PC-9 (cell line): ENCODE measurements around the gene RIMBP2. TPM values are rescaled to one million over a fixed set of nuclear protein-coding genes. Genes with fewer than 3 reads are reported as not detected.

ENCODE experiments used
- BruUV-seq: library from RNA; stranded (reverse); fragments of 400-500 nt; replicated peaks from 2 replicates; lab custom pipeline; 2021; lab: Mats Ljungman, UMichigan
- CTCF ChIA-PET: fragments of 300-600 bp; sonication (Branson Sonifier 250); formaldehyde crosslinking; loops from one replicate; lab custom pipeline; 2022; ENCODE audit warnings: antibody characterized with exemption; lab: Charles Lee
- POLR2A ChIA-PET: fragments of 300-600 bp; sonication (Branson Sonifier 250); formaldehyde crosslinking; loops from one replicate; lab custom pipeline; 2022; ENCODE audit warnings: antibody characterized with exemption; ENCODE audit not compliant: unreplicated experiment; lab: Charles Lee
- DNase-seq, 2 experiments: peaks; one replicate each; pipeline versions ENCODE4 v3.0.0 to v3.0.0-alpha.2; 2015 to 2022; ENCODE audit warnings: mixed read lengths in 1 of 2
- H2AFZ ChIP-seq: fragments of 200-600 bp; sonication (generic); 2 replicates; pipeline ENCODE4 v1.8.1; 2017; ENCODE audit warnings: antibody characterized with exemption
- H3F3A ChIP-seq: fragments of 200-600 bp; sonication (generic); 2 replicates; pipeline ENCODE4 v1.8.1; 2017; ENCODE audit warnings: antibody characterized with exemption, mild to moderate bottlenecking, low read depth; ENCODE audit not compliant: insufficient read depth
- H3K27ac ChIP-seq: fragments of 200-600 bp; sonication (generic); 2 replicates; pipeline ENCODE4 v1.6.1; 2016; ENCODE audit warnings: mixed run types
- H3K27me3 ChIP-seq: fragments of 200-600 bp; sonication (generic); 2 replicates; pipeline ENCODE4 v1.6.1; 2016; ENCODE audit warnings: low read depth, mixed run types; ENCODE audit not compliant: insufficient read depth
- H3K36me3 ChIP-seq: fragments of 200-600 bp; sonication (generic); 2 replicates; pipeline ENCODE4 v1.6.1; 2016; ENCODE audit warnings: low read depth, mixed run types
- H3K4me1 ChIP-seq: fragments of 200-600 bp; sonication (generic); replicated peaks from 2 replicates; pipeline ENCODE4 v1.6.1; 2016; ENCODE audit warnings: mixed run types; ENCODE audit not compliant: insufficient read depth
- H3K4me2 ChIP-seq: fragments of 200-600 bp; sonication (generic); 2 replicates; pipeline ENCODE4 v1.6.1; 2017; ENCODE audit warnings: mixed run types
- H3K4me3 ChIP-seq: fragments of 200-600 bp; sonication (generic); 2 replicates; pipeline ENCODE4 v1.6.1; 2016; ENCODE audit warnings: mixed run types
- H3K79me2 ChIP-seq: fragments of 200-600 bp; sonication (generic); 2 replicates; pipeline ENCODE4 v1.6.1; 2017; ENCODE audit warnings: low read depth, mixed run types
- H3K9me2 ChIP-seq: fragments of 200-600 bp; sonication (generic); 2 replicates; pipeline ENCODE4 v1.8.1; 2017; ENCODE audit warnings: mild to moderate bottlenecking; ENCODE audit not compliant: insufficient read depth
- H3K9me3 ChIP-seq: fragments of 200-600 bp; sonication (generic); 2 replicates; pipeline ENCODE4 v1.8.1; 2016; ENCODE audit warnings: low read depth; ENCODE audit not compliant: insufficient read depth
- H4K20me1 ChIP-seq: fragments of 200-600 bp; sonication (generic); 2 replicates; pipeline ENCODE4 v1.8.1; 2017; ENCODE audit not compliant: insufficient read depth
- EZH2 ChIP-seq: fragments of 200-600 bp; sonication (generic); IDR thresholded peaks from 2 replicates; pipeline ENCODE4 v1.8.0; 2017; ENCODE audit warnings: antibody characterized with exemption, low read depth
- intact Hi-C: fragments of 100-400 bp; cut with micrococcal nuclease; formaldehyde crosslinking; loops from one replicate; pipeline ENCODE4 v1.10.0; 2022; ENCODE audit not compliant: unreplicated experiment
- total RNA-seq: library from RNA; stranded (reverse); gene quantifications from 2 replicates; pipeline ENCODE4 v1.2.3, GENCODE V29; 2021
- TF ChIP-seq, protein P1 (sequence below): fragments of 200-600 bp; sonication (generic); conservative IDR thresholded peaks from 2 replicates; pipeline ENCODE4 v1.6.1; 2017; ENCODE audit warnings: mixed run types, antibody characterized with exemption, mild to moderate bottlenecking, moderate library complexity

Gene RIMBP2
- total RNA-seq, 1 experiment from 2014 or later, result not detected

DNA sequence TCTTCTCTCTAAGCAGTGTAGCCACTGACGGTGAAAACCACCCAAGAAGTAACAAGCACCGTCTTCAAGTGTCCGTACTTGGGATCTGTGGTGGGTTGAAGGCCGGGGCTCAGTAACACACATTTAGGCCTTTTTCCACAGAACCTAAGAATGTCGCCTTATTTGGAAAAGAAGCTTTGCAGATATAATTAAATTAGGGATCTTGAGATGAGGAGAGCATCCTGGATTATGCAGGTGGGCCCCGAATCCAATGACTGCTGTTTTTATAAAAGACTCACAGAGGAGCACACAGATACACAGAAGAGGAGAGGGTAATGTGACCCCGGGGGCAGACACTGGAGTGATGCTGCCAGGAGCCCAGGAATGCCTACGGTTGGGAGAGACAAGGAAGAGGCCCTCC is 46.3 kb downstream of the RIMBP2 start:
- no TSS peak for BruUV-seq
- no peaks in the 10 kb centered on the region for H3K79me2 ChIP-seq

GRCh38 chr12:130669205-130669557 is 46.9 kb downstream of the RIMBP2 start:
- Histone ChIP-seq H2AFZ (no peak overlapping the region), H3F3A (no peaks in the 10 kb centered on the region), H3K4me3 (no peak overlapping the region), H3K79me2 (no peaks in the 10 kb centered on the region), H3K27ac (no peak overlapping the region), H3K9me2 (no peaks in the 10 kb centered on the region), H3K27me3 (peaks cover 64% of the 10 kb centered on the region), H3K9me3 (no peaks in the 10 kb centered on the region), H3K4me2 (no peak overlapping the region), H4K20me1 (no peaks in the 10 kb centered on the region), H3K36me3 (no peaks in the 10 kb centered on the region), H3K4me1 (no peaks in the 10 kb centered on the region)
- no peak for DNase-seq
- BruUV-seq, result no TSS peak
- no peak for TF ChIP-seq EZH2
- TF ChIP-seq, protein P1, sequence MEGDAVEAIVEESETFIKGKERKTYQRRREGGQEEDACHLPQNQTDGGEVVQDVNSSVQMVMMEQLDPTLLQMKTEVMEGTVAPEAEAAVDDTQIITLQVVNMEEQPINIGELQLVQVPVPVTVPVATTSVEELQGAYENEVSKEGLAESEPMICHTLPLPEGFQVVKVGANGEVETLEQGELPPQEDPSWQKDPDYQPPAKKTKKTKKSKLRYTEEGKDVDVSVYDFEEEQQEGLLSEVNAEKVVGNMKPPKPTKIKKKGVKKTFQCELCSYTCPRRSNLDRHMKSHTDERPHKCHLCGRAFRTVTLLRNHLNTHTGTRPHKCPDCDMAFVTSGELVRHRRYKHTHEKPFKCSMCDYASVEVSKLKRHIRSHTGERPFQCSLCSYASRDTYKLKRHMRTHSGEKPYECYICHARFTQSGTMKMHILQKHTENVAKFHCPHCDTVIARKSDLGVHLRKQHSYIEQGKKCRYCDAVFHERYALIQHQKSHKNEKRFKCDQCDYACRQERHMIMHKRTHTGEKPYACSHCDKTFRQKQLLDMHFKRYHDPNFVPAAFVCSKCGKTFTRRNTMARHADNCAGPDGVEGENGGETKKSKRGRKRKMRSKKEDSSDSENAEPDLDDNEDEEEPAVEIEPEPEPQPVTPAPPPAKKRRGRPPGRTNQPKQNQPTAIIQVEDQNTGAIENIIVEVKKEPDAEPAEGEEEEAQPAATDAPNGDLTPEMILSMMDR, result no peak
- POLR2A ChIA-PET, result no interaction called here
- intact Hi-C loops, result no loop called here
- CTCF ChIA-PET, result no interaction called here

More for the DNA sequence above, 46.3 kb downstream of the RIMBP2 start:
- Histone ChIP-seq H3K4me3 (no peak overlapping the region), H3K9me2 (no peaks in the 10 kb centered on the region), H3K36me3 (no peaks in the 10 kb centered on the region), H4K20me1 (no peaks in the 10 kb centered on the region), H3F3A (no peaks in the 10 kb centered on the region), H3K27ac (no peak overlapping the region), H2AFZ (no peak overlapping the region), H3K9me3 (no peaks in the 10 kb centered on the region), H3K4me2 (no peak overlapping the region), H3K27me3 (peaks cover 66% of the 10 kb centered on the region), H3K4me1 (no peaks in the 10 kb centered on the region)
- CTCF ChIA-PET, result no interaction called here
- POLR2A ChIA-PET, result no interaction called here
- no peak for DNase-seq
- intact Hi-C loops, result no loop called here
- TF ChIP-seq, protein P1, result no peak
- no peak for TF ChIP-seq EZH2

DNA sequence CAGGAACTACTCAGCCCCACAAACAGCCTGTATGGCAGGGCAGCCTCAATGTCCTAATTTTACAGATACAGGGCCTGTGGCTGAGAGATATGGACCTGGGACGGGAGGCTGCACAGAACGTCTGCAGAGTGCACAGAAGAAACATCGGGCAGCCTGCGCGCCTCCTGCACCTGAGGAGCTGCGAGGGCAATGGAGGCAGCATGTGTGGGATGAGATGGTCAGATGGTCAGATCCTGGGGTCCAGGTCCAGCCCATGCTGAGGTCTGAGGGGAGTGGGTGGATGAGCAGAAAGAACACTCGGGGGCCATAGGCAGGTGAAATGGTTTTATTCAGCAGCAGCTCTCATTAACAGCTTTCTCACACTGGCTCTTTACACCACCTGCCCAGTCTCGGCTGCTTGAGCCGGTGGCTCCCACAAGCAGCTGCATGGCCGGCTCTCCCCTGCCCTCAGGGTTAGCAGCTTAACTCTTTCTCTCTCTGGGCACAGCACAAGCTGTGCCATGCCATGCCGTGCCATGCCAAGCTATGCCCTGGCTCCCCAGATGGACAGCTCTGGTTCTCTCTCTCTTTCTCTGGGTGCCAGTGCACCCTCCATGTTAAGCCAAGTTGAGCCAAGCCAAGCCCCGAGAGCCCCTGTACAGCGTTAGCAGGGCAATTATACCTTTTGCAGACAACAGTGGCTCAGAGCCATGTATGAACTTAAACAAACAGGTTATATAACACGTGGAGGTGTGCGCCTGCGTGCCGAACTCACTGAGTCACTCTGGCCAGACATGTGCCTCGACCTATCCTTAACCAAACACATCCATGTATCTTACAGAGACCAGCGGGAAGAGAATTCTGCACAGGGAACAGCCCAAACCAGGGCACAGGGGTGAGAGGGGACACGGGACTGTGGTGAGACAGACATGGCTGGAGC is 47.6 kb downstream of the RIMBP2 start:
- POLR2A ChIA-PET, result no interaction called here
- H3K79me2 ChIP-seq, result no peaks in the 10 kb centered on the region
- BruUV-seq, result no TSS peak
- H3F3A ChIP-seq, result no peaks in the 10 kb centered on the region
- H3K9me3 ChIP-seq, result no peaks in the 10 kb centered on the region
- no peak for DNase-seq
- TF ChIP-seq, protein P1, result no peak
- TF ChIP-seq EZH2, result no peak
- H3K27ac ChIP-seq, result no peak overlapping the region
- H3K27me3 ChIP-seq, result peaks cover 63% of the 10 kb centered on the region
- no peak overlapping the region for H2AFZ ChIP-seq
- no peaks in the 10 kb centered on the region for H4K20me1 ChIP-seq
- no peaks in the 10 kb centered on the region for H3K9me2 ChIP-seq
- no peak overlapping the region for H3K4me2 ChIP-seq
- CTCF ChIA-PET, result no interaction called here
- H3K36me3 ChIP-seq, result no peaks in the 10 kb centered on the region
- H3K4me3 ChIP-seq, result no peak overlapping the region
- H3K4me1 ChIP-seq, result no peaks in the 10 kb centered on the region
- intact Hi-C loops, result no loop called here
